ENCODE results near the gene SLX4IP.

SLX4IP gene

DNA sequence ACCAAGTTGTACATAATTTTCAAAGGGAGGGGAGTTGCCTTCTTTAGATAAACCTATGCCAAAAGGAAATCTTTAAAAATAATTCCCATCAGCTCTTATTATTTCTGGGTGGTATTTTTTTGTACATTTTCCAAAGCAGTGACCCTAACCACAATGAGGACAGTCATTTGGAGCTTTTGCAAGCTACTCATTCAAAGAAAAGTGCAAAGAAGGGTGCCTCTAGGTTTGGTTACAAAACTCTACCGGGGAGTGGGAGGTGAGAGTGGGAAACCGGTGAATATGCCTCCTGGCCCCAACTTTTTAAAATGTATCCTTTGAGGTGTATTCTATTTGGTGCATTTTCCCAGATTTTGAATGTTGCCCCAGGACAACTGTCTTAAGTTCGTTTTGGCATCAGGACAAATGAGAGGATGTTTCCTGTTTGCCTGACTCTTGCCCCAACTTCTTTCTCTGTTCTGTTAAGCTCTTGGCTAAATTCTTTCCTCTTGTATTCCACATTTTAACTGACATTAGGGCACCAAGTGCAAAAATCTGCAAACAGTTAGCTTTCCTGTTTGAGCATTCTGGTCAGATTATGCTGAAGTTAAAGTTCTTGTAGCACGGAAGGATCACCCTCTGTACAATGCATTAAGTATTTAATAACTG, 78.9 kb downstream of the SLX4IP start:
- TF ChIP-seq, protein P1, sequence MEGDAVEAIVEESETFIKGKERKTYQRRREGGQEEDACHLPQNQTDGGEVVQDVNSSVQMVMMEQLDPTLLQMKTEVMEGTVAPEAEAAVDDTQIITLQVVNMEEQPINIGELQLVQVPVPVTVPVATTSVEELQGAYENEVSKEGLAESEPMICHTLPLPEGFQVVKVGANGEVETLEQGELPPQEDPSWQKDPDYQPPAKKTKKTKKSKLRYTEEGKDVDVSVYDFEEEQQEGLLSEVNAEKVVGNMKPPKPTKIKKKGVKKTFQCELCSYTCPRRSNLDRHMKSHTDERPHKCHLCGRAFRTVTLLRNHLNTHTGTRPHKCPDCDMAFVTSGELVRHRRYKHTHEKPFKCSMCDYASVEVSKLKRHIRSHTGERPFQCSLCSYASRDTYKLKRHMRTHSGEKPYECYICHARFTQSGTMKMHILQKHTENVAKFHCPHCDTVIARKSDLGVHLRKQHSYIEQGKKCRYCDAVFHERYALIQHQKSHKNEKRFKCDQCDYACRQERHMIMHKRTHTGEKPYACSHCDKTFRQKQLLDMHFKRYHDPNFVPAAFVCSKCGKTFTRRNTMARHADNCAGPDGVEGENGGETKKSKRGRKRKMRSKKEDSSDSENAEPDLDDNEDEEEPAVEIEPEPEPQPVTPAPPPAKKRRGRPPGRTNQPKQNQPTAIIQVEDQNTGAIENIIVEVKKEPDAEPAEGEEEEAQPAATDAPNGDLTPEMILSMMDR (conservative IDR thresholded peaks at IDR 0.05; ENCODE audit: low read depth), result no peak
- DNase-seq (ENCODE audit: low spot score), result no peak
- CTCF ChIA-PET, result no interaction called here
- H3K27ac ChIP-seq, result peak overlapping the region; percentile 65
- POLR2A ChIA-PET (ENCODE audit: low non-redundant PET), result no interaction called here

DNA sequence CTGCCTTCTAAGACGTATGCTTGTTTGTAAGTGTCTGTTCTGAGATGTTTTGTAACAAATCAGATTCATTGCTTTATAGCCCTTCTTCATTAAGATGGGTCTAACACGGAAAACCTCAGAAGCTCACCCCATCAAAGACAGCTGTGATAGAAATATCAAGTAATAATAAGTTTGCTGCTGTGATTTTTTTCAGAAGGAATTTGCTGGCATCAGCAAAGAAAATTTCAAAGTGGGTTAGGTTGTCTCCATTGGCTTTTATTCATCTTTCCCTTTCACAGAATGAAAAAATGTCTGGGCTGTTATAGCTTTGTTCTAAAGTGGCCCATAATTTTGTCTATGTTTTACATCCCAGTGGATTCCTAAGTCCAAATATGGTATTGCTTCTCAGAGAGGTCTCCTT, 81.4 kb downstream of the SLX4IP start:
- CTCF ChIA-PET, result interaction anchor here (0.8 kb wide), 1 partner anchor 67 kb away, joined by 3 read pairs; no protein-coding TSS in a partner anchor
- H3K27ac ChIP-seq, result no peak overlapping the region
- TF ChIP-seq, protein P1 (conservative IDR thresholded peaks at IDR 0.05; ENCODE audit: low read depth), result no peak
- POLR2A ChIA-PET (ENCODE audit: low non-redundant PET), result no interaction called here
- DNase-seq (ENCODE audit: low spot score), result no peak

DNA sequence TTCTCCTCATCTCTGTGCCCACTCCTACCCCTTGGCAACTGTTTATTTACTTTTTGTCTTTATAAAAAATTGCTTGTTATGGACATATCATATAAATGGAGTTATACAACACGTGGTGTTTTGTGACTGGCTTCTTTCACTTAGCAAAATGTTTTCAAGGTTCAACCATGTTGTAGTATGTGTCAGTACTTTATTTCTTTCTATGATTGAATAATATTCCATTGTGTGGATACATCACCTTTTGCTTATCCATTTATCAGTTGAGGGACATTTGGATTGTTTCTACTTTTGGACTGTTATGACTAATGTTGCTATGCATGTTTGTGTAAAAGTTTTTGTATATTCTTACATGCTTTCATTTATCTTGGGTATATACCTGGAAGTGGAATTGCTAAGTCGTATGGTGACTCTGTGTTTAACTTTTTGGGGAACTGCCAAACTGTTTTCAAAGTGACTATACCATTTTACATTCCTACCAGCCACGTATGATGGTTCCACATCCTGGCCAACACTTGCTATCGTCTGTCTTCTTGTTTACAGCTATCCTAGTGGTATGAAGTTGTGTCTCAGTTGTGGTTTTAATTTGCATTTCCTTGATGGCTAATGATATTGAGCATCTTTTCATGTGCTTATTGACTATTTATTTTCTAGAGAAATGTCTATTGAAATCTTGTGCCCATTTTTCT, 84.4 kb downstream of the SLX4IP start:
- TF ChIP-seq, protein P1 (conservative IDR thresholded peaks at IDR 0.05; ENCODE audit: low read depth), result no peak
- H3K27ac ChIP-seq, result no peak overlapping the region
- ChIA-PET POLR2A (ENCODE audit: low non-redundant PET) (no interaction called here), CTCF (interaction anchor here (0.6 kb wide), 1 partner anchor 1028 kb away, joined by 3 read pairs; no protein-coding TSS in a partner anchor)
- no peak for DNase-seq (ENCODE audit: low spot score)

GRCh38 chr20:10520528-10520927, 85.4 kb downstream of the SLX4IP start:
- TF ChIP-seq, protein P1 (conservative IDR thresholded peaks at IDR 0.05; ENCODE audit: low read depth), result no peak
- CTCF ChIA-PET, result no interaction called here
- no peak overlapping the region for H3K27ac ChIP-seq
- POLR2A ChIA-PET (ENCODE audit: low non-redundant PET), result interaction anchor here (0.5 kb wide), 1 partner anchor 816 kb away, joined by 5 read pairs; no protein-coding TSS in a partner anchor
- no peak for DNase-seq (ENCODE audit: low spot score)

GRCh38 chr20:10521068-10521831, 86.1 kb downstream of the SLX4IP start:
- POLR2A ChIA-PET (ENCODE audit: low non-redundant PET), result interaction anchor here (0.5 kb wide), 1 partner anchor 815 kb away, joined by 5 read pairs; no protein-coding TSS in a partner anchor
- DNase-seq (ENCODE audit: low spot score), result peak; percentile 49
- no peak overlapping the region for H3K27ac ChIP-seq
- CTCF ChIA-PET, result interaction anchor here (0.6 kb wide), 1 partner anchor 176 kb away, joined by 3 read pairs; no protein-coding TSS in a partner anchor
- TF ChIP-seq, protein P1 (conservative IDR thresholded peaks at IDR 0.05; ENCODE audit: low read depth), result no peak

DNA sequence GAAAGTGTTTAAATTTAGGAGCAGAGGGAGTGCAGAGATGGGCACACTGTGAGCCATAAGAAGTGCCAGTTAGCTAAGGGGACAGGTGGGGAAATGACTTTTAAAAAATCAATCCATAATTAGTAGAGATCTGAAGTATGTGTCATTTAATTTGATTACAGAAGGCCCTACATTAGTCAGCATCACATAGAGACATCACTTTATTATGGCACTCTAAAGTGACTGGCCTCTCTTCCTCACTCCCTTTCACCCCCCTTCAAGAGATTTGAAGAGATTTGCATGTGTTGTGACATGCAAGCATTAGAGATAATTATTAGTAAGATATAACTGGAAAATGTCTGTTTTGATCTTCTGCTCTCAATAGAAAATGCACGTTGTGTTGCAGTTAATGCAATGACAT, 86.7 kb downstream of the SLX4IP start:
- ChIA-PET CTCF (interaction anchor here (0.6 kb wide), 1 partner anchor 177 kb away, joined by 3 read pairs; no protein-coding TSS in a partner anchor), POLR2A (ENCODE audit: low non-redundant PET) (no interaction called here)
- TF ChIP-seq, protein P1 (conservative IDR thresholded peaks at IDR 0.05; ENCODE audit: low read depth), result no peak
- no peak for DNase-seq (ENCODE audit: low spot score)
- H3K27ac ChIP-seq, result no peak overlapping the region
